Measurements from ENCODE around the gene CDCA3.

Gene CDCA3

DNA sequence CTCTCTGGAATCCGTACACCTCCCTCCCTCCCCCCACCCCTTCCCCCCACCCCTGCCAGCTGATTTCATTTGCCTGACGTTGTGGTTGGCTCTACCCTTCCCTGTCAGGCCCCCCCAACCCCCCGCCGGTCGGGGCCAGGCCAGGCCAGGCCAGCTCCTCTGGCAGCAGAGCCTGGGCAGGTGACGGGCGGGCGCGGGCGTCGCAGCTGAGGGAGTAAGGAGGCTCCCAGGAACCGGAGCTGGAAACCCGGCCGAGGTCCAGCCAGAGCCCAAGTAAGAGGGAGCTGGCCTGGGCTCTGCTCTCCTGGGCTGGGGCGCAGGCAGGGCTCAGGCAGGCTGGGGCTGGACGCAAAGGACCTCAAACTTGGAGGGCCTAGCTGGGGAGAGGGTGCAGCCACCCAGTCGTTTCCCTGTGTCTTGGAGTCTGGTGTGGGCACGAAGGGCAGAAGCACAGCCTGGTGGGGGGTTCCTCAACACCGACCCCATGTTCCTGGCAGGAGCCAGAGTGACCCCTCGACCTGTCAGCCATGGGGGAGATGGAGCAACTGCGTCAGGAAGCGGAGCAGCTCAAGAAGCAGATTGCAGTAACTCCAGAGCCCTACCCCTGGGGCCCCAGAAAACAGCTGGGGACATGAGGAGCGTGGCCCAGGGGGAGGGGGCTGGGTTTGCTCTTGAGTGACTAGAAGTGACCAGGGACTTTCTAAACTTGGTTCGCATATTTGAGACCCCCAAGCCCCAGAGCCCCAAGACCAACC, 10.1 kb downstream of the CDCA3 start, which contains the start of gene GNB3:
Gene GNB3 (plus strand): TSS at position 165 of the 755 bp plus-strand sequence. CDS start 363 bp downstream, at position 528.
- no peak for DNase-seq
- Histone ChIP-seq H3K36me3 (peaks cover 84% of the 10 kb centered on the region), H3K4me3 (ENCODE audit: low read depth, low read length) (no peak within 1 kb of the TSS), H3K27me3 (no peaks in the 10 kb centered on the region), H3K4me1 (no peaks in the 10 kb centered on the region), H3K9me3 (no peaks in the 10 kb centered on the region)
- TF ChIP-seq, protein P1, sequence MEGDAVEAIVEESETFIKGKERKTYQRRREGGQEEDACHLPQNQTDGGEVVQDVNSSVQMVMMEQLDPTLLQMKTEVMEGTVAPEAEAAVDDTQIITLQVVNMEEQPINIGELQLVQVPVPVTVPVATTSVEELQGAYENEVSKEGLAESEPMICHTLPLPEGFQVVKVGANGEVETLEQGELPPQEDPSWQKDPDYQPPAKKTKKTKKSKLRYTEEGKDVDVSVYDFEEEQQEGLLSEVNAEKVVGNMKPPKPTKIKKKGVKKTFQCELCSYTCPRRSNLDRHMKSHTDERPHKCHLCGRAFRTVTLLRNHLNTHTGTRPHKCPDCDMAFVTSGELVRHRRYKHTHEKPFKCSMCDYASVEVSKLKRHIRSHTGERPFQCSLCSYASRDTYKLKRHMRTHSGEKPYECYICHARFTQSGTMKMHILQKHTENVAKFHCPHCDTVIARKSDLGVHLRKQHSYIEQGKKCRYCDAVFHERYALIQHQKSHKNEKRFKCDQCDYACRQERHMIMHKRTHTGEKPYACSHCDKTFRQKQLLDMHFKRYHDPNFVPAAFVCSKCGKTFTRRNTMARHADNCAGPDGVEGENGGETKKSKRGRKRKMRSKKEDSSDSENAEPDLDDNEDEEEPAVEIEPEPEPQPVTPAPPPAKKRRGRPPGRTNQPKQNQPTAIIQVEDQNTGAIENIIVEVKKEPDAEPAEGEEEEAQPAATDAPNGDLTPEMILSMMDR (IDR thresholded peaks at IDR 0.05; ENCODE audit: low read depth, low read length): no peak

DNA sequence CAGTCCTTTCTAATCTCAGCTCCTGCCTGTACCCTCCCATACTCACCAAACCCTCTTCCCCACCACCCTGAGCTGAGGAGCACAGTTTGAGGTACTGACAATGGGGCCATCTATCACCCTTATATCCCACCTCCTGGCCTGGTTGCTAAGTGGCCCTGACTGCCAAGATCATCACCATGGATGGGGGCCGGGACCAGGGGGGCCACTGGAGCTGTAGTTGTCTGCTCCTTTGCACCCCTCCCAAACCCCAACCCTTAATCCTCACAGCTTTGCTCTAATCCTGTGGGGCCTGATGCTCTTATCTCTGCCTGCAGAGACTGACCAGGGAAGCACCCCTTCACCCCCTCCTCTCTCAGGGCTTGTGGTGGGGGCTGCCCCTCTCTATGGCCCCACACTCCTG, 10.8 kb downstream of the CDCA3 start:
- TF ChIP-seq, protein P1 (IDR thresholded peaks at IDR 0.05; ENCODE audit: low read depth, low read length): no peak

DNA sequence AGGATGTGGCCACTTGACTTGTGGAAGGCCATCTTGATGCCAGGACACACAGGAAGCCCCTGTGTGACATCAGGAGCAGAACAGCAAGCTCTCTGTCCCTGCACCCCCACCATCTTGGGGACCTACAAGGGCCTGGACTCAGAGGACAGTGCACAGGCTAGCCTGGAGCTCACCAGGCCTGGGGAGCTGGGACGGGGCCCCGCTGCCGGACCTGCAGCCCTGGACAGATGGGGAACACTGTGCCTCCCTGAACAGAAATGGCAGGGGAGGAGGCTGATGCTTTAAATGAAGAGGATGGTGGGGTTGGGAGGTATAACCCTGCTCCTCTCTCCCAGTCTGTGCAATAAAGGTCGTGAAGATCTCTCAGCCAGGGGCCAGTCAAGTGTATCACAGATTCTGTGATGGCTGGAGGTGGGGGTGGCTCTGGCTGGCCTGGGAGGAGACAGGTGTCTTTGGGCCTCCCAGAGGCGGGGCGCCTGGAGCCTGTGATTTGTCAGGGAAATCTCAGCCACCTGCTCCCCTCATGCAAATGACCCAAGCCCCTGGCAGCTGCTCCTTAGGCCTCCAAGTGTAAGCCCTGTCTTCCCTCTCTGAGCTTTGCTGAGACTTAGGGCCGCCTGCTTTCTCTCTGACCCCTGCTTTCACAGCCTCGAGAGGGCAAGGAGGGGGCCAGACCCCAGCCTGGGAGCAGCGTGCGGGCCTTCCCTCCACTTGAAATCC, 11.4 kb downstream of the CDCA3 start:
- DNase-seq: no peak

More for the DNA sequence above, 10.8 kb downstream of the CDCA3 start:
- H3K27me3 ChIP-seq: no peaks in the 10 kb centered on the region
- H3K36me3 ChIP-seq: peaks cover 78% of the 10 kb centered on the region
- DNase-seq: no peak
- H3K4me1 ChIP-seq: no peaks in the 10 kb centered on the region
- no peak overlapping the region for H3K4me3 ChIP-seq (ENCODE audit: low read depth, low read length)
- no peaks in the 10 kb centered on the region for H3K9me3 ChIP-seq

DNA sequence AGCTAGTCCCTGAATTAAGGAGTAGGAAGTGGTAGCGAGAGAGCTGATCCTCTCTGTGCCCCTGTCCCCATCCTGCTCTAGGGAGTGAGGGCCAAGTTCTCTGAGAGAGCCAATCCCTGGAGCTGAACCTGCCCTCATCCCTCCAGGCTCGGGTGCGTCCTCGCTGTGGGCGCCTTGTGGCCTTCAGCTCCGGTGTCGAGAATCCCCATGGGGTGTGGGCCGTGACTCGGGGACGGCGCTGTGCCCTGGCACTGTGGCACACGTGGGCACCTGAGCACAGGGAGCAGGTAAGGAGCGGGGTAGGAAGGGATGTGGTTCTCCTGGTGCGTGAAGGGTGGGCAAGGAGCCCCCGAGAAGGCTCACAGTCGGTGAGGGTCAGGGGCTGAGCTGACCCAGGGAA, 12.2 kb downstream of the CDCA3 start:
- Histone ChIP-seq H3K4me1 (no peaks in the 10 kb centered on the region), H3K4me3 (ENCODE audit: low read depth, low read length) (no peak overlapping the region), H3K27me3 (no peaks in the 10 kb centered on the region), H3K9me3 (no peaks in the 10 kb centered on the region), H3K36me3 (peaks cover 78% of the 10 kb centered on the region)
- no peak for DNase-seq
- TF ChIP-seq, protein P1 (IDR thresholded peaks at IDR 0.05; ENCODE audit: low read depth, low read length): no peak

More for the DNA sequence above, 11.4 kb downstream of the CDCA3 start:
- TF ChIP-seq, protein P1 (IDR thresholded peaks at IDR 0.05; ENCODE audit: low read depth, low read length): no peak
- H3K4me1 ChIP-seq: no peaks in the 10 kb centered on the region
- H3K4me3 ChIP-seq (ENCODE audit: low read depth, low read length): no peak overlapping the region
- H3K36me3 ChIP-seq: peaks cover 76% of the 10 kb centered on the region
- H3K9me3 ChIP-seq: no peaks in the 10 kb centered on the region
- no peaks in the 10 kb centered on the region for H3K27me3 ChIP-seq

DNA sequence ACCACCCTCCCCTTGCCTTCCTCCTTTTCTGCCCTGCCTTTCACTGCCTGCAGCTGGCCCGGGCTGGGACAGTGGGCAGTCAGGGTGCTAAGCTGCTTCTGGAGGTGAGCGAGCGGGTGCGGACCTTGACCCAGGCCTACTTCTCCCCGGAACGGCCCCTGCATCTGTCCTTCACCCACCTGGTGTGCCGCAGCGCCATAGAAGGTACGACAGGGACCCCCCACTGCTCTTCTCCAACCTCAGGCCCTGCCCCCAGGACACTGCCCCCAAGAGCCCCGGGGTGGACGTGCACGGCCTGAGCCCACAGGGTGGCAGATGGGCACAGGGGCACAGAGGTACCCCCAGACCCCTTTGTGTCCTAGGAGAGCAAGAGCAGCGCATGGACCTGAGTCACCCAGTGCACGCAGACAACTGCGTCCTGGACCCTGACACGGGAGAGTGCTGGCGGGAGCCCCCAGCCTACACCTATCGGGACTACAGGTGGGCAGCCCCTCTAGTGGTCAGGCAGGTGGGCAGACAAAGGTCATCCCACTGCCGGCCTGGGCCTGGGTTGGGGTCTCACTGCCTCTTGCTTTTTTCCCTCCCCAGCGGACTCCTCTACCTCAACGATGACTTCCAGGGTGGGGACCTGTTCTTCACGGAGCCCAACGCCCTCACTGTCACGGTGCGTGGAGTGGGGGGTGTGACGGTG, 13.6 kb downstream of the CDCA3 start:
- no peak overlapping the region for H3K4me3 ChIP-seq (ENCODE audit: low read depth, low read length)
- no peak for DNase-seq
- H3K4me1 ChIP-seq: no peaks in the 10 kb centered on the region
- TF ChIP-seq, protein P1 (IDR thresholded peaks at IDR 0.05; ENCODE audit: low read depth, low read length): no peak
- peaks cover 76% of the 10 kb centered on the region for H3K36me3 ChIP-seq
- H3K27me3 ChIP-seq: no peaks in the 10 kb centered on the region
- no peaks in the 10 kb centered on the region for H3K9me3 ChIP-seq

All from BE2C (cell line).